HCT116 (cell line): ENCODE data around the gene MAP7D1. TPM values are rescaled to one million over a fixed set of nuclear protein-coding genes. Genes with fewer than 3 reads are reported as not detected.

Source experiments
- ATAC-seq: fragments of 200-7000 bp; cut with Tn5 transposase; 2 replicates; pipeline ENCODE4 v1.9.1; 2020; ENCODE audit warnings: mild to moderate bottlenecking, moderate library complexity
- BruUV-seq: library from RNA; stranded (reverse); fragments of 400-500 nt; replicated peaks from 2 replicates; lab custom pipeline; 2021; lab: Mats Ljungman, UMichigan
- CTCF ChIA-PET: fragments of 300-600 bp; sonication (Branson Sonifier 250); formaldehyde crosslinking; loops from one replicate; lab custom pipeline; 2021; ENCODE audit warnings: antibody characterized with exemption; lab: Charles Lee
- POLR2A ChIA-PET: fragments of 300-600, 350-600 bp; sonication (Branson Sonifier 250); formaldehyde crosslinking; loops from one replicate; lab custom pipeline; 2021; ENCODE audit warnings: antibody characterized with exemption; lab: Charles Lee
- RAD21 ChIA-PET, 2 experiments: fragments of 300-600 bp; sonication (Branson Sonifier 250); formaldehyde crosslinking; loops; one replicate each; lab custom pipeline; 2023; ENCODE audit warnings: low total read pairs in 2 of 2; ENCODE audit not compliant: uncharacterized antibody in 2 of 2, unreplicated experiment in 2 of 2, low non-redundant PET in 1 of 2; lab: Charles Lee
- DNase-seq: peaks from one replicate; pipeline ENCODE4 v3.0.0-alpha.2; 2010; ENCODE audit warnings: low read depth, low spot score
- H2AFZ ChIP-seq: fragments of 200-600 bp; shearing (Covaris generic), sonication (generic); 2 replicates; pipeline ENCODE4 v1.6.1; 2017; ENCODE audit warnings: low read depth, mixed run types, mixed read lengths, antibody characterized with exemption, low read length; ENCODE audit not compliant: poor library complexity, severe bottlenecking
- H3K27ac ChIP-seq: 2 replicates; pipeline ENCODE4 v1.5.1; 2012; ENCODE audit warnings: low read depth, low read length
- H3K27me3 ChIP-seq: fragments of 200-600 bp; sonication (generic); 2 replicates; pipeline ENCODE4 v1.6.1; 2016; ENCODE audit warnings: mixed run types, low read length, mixed read lengths; ENCODE audit not compliant: insufficient read depth
- H3K36me3 ChIP-seq, 2 experiments: fragments of 200-500 bp in 1 of 2; fragments of 200-600 bp in 1 of 2; sonication (Bioruptor generic) in 1 of 2; sonication (generic) in 1 of 2; 2 replicates each; pipeline versions ENCODE4 v1.5.1 to v1.6.1; 2014 to 2016; ENCODE audit warnings: low read length in 2 of 2, inconsistent platforms in 1 of 2, mixed read lengths in 1 of 2, mixed run types in 1 of 2; ENCODE audit not compliant: insufficient read depth in 2 of 2, control insufficient read depth in 1 of 2
- H3K4me1 ChIP-seq, 2 experiments: fragments of 200-600 bp in 1 of 2; sonication (generic) in 1 of 2; 2 replicates each; pipeline versions ENCODE4 v1.5.1 to v1.6.1; 2012 to 2017; ENCODE audit warnings: low read length in 2 of 2, inconsistent platforms in 1 of 2, mild to moderate bottlenecking in 1 of 2, mixed read lengths in 1 of 2, mixed run types in 1 of 2, moderate library complexity in 1 of 2; ENCODE audit not compliant: insufficient read depth in 2 of 2, control insufficient read depth in 1 of 2
- H3K4me2 ChIP-seq: fragments of 200-600 bp; sonication (generic); 2 replicates; pipeline ENCODE4 v1.6.1; 2017; ENCODE audit warnings: mixed run types, low read length, mixed read lengths
- H3K4me3 ChIP-seq, 2 experiments: fragments of 200-600 bp in 1 of 2; sonication (generic) in 1 of 2; replicated peaks in 1 of 2; 2 replicates each; pipeline ENCODE4 v1.5.1; 2011 to 2016; ENCODE audit warnings: low read length in 2 of 2, control low read depth in 1 of 2, low read depth in 1 of 2, mild to moderate bottlenecking in 1 of 2, mixed read lengths in 1 of 2, mixed run types in 1 of 2
- H3K79me2 ChIP-seq: fragments of 200-600 bp; sonication (generic); 2 replicates; pipeline ENCODE4 v1.6.1; 2017; ENCODE audit warnings: mild to moderate bottlenecking, mixed run types, low read length, moderate library complexity, mixed read lengths; ENCODE audit not compliant: insufficient read depth
- H3K9ac ChIP-seq: fragments of 200-600 bp; sonication (generic); 2 replicates; pipeline ENCODE4 v1.6.1; 2016; ENCODE audit warnings: low read length, mixed read lengths
- H3K9me2 ChIP-seq: fragments of 200-600 bp; sonication (generic), shearing (Covaris generic); 2 replicates; pipeline ENCODE4 v1.6.1; 2017; ENCODE audit warnings: mixed run types, mild to moderate bottlenecking, moderate library complexity; ENCODE audit not compliant: insufficient read depth
- H3K9me3 ChIP-seq, 2 experiments: fragments of 200-500 bp in 1 of 2; fragments of 200-600 bp in 1 of 2; sonication (Bioruptor generic) in 1 of 2; sonication (generic) in 1 of 2; 2 replicates each; pipeline ENCODE4 v1.6.1; 2014 to 2017; ENCODE audit warnings: low read length in 2 of 2, mixed read lengths in 2 of 2, inconsistent platforms in 1 of 2, low read depth in 1 of 2, mild to moderate bottlenecking in 1 of 2, mixed run types in 1 of 2, moderate library complexity in 1 of 2; ENCODE audit not compliant: control insufficient read depth in 1 of 2, insufficient read depth in 1 of 2
- H4K20me1 ChIP-seq: fragments of 200-600 bp; sonication (generic), shearing (Covaris generic); 2 replicates; pipeline ENCODE4 v1.6.1; 2017; ENCODE audit warnings: mixed run types, mild to moderate bottlenecking, moderate library complexity; ENCODE audit not compliant: insufficient read depth
- ELF1 ChIP-seq: IDR thresholded peaks from 2 replicates; pipeline ENCODE4 v1.6.1; 2012; ENCODE audit warnings: low read depth, borderline replicate concordance
- EZH2 ChIP-seq: fragments of 200-600 bp; sonication (generic); IDR thresholded peaks from 2 replicates; pipeline ENCODE4 v1.6.1; 2017; ENCODE audit warnings: antibody characterized with exemption, mixed run types
- MAX ChIP-seq: IDR thresholded peaks from 2 replicates; pipeline ENCODE4 v1.6.1; 2012
- POLR2AphosphoS5 ChIP-seq: IDR thresholded peaks from 2 replicates; pipeline ENCODE4 v1.6.1; 2011; ENCODE audit warnings: mild to moderate bottlenecking, low read depth, low read length, moderate library complexity
- SIN3A ChIP-seq: IDR thresholded peaks from 2 replicates; pipeline ENCODE4 v1.6.1; 2012; ENCODE audit warnings: low read depth
- SP1 ChIP-seq: IDR thresholded peaks from 2 replicates; pipeline ENCODE4 v1.6.1; 2012; ENCODE audit warnings: low read depth
- SRF ChIP-seq: IDR thresholded peaks from 2 replicates; pipeline ENCODE4 v1.6.1; 2012; ENCODE audit warnings: low read depth
- TCF7L2 ChIP-seq: IDR thresholded peaks from 2 replicates; pipeline ENCODE4 v1.7.0; 2011; ENCODE audit warnings: borderline replicate concordance, inconsistent platforms; ENCODE audit not compliant: insufficient read depth, insufficient read length; ENCODE audit errors: extremely low read depth
- YY1 ChIP-seq: IDR thresholded peaks from 2 replicates; pipeline ENCODE4 v1.6.1; 2011; ENCODE audit warnings: low read length, low read depth, moderate library complexity, mild to moderate bottlenecking; ENCODE audit not compliant: insufficient replicate concordance; ENCODE audit errors: extremely low read depth
- ZBTB33 ChIP-seq: IDR thresholded peaks from 2 replicates; pipeline ENCODE4 v1.6.1; 2011; ENCODE audit warnings: mild to moderate bottlenecking, low read length, moderate library complexity; ENCODE audit not compliant: insufficient replicate concordance; ENCODE audit errors: extremely low read depth
- ZFX ChIP-seq: fragments of 450-650 bp; IDR thresholded peaks from 2 replicates; pipeline ENCODE4 v1.6.1; 2017
- ZNF274 ChIP-seq: fragments of 200-500 bp; sonication (Bioruptor generic); IDR thresholded peaks from 2 replicates; pipeline ENCODE4 v1.6.1; 2014; ENCODE audit warnings: mild to moderate bottlenecking, low read depth, low read length, inconsistent platforms
- intact Hi-C: fragments of 100-400 bp; cut with micrococcal nuclease; formaldehyde crosslinking; loops from 2 replicates; pipeline ENCODE4 v1.10.0; 2022
- total RNA-seq: library from RNA; stranded (reverse); gene quantifications from one replicate; pipeline ENCODE4 v1.2.1, GENCODE V29; 2021; ENCODE audit not compliant: unreplicated experiment
- TF ChIP-seq, protein P1 (sequence below): IDR thresholded peaks from 2 replicates; pipeline ENCODE4 v1.6.1; 2012; ENCODE audit warnings: low read depth

Gene MAP7D1
- total RNA-seq, 1 experiment from 2014 or later: 71.8 TPM

DNA sequence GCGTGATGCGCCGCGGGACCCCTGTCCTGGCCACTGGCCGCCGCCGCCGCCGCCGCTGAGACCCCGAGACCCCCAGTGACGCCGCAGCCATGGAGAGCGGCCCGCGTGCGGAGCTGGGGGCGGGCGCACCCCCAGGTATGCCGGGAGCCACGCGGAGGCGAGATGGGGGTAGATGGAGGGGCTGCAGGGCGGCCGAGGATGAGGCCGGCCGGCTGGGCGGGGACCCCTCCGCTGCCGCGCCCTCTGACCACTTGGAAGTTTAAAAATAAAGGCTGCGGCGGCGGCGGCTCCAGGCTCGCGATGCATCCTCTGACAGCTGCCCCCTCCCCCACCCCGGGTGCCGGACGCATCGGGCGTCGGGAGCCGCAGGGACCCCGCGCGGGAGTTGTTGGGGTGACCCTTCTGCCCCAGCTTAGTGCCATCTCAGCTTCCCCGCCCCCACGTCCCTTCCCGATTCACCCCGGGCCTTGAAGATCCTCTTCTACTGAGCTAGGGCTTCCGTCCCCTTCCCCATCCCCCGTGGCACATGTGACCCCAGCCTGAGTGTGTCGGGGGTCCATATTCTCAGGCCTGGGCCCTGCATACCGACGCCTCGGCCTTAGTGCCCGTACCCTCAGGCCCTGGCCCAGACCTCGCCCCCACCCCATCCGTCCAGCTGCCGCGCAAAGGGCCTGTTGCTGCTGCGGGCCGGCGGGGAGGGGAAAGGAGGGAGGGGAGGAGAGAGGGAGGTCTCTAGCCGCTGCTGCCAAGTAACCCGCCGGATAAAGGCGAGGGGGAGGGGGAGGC lies 562 bp downstream of the MAP7D1 start:
- Histone ChIP-seq H3K79me2 (peaks cover 54% of the 10 kb centered on the region), H3K4me3 (peak overlapping the region; percentile 84 to 88), H3K36me3 (no peaks in the 10 kb centered on the region), H4K20me1 (no peaks in the 10 kb centered on the region), H3K9me2 (no peaks in the 10 kb centered on the region), H3K27ac (peak overlapping the region; percentile 97), H2AFZ (no peak overlapping the region), H3K9ac (peak overlapping the region; percentile 97), H3K9me3 (no peaks in the 10 kb centered on the region), H3K27me3 (no peaks in the 10 kb centered on the region), H3K4me1 (peaks cover 25 to 56% of the 10 kb centered on the region in 2 experiments), H3K4me2 (peak overlapping the region; percentile 94)
- ChIA-PET CTCF (interaction anchor here (2.1 kb wide), 1 partner anchor 129 kb away, joined by 5 read pairs; no protein-coding TSS in a partner anchor), POLR2A (interaction anchor here (0.8 kb wide), 1 partner anchor 10 kb away, joined by 3 read pairs; no protein-coding TSS in a partner anchor), RAD21 (interaction anchor here (0.6 to 0.7 kb wide), 2 partner anchors 34 to 144 kb away, joined by 4 to 5 read pairs; no protein-coding TSS in a partner anchor)
- intact Hi-C loops: loop anchor here (10.0 kb wide), 1 partner anchor 228 kb away; the partner anchor contains the start of gene STK40
- TF ChIP-seq ZBTB33: no peak
- TF ChIP-seq MAX: no peak
- no peak for TF ChIP-seq ZNF274
- no peak for TF ChIP-seq SRF
- TF ChIP-seq TCF7L2: peak; percentile 10
- TF ChIP-seq YY1: peak; percentile 7
- TF ChIP-seq ELF1: no peak
- TF ChIP-seq SIN3A: no peak
- TF ChIP-seq SP1: no peak
- no peak for TF ChIP-seq EZH2
- TF ChIP-seq POLR2AphosphoS5: 0 out of 2 replicates have a peak, but pooled peaks have one; percentile 25
- peak; percentile 70 for TF ChIP-seq ZFX
- TF ChIP-seq, protein P1, sequence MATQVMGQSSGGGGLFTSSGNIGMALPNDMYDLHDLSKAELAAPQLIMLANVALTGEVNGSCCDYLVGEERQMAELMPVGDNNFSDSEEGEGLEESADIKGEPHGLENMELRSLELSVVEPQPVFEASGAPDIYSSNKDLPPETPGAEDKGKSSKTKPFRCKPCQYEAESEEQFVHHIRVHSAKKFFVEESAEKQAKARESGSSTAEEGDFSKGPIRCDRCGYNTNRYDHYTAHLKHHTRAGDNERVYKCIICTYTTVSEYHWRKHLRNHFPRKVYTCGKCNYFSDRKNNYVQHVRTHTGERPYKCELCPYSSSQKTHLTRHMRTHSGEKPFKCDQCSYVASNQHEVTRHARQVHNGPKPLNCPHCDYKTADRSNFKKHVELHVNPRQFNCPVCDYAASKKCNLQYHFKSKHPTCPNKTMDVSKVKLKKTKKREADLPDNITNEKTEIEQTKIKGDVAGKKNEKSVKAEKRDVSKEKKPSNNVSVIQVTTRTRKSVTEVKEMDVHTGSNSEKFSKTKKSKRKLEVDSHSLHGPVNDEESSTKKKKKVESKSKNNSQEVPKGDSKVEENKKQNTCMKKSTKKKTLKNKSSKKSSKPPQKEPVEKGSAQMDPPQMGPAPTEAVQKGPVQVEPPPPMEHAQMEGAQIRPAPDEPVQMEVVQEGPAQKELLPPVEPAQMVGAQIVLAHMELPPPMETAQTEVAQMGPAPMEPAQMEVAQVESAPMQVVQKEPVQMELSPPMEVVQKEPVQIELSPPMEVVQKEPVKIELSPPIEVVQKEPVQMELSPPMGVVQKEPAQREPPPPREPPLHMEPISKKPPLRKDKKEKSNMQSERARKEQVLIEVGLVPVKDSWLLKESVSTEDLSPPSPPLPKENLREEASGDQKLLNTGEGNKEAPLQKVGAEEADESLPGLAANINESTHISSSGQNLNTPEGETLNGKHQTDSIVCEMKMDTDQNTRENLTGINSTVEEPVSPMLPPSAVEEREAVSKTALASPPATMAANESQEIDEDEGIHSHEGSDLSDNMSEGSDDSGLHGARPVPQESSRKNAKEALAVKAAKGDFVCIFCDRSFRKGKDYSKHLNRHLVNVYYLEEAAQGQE: no peak
- no TSS peak for BruUV-seq
- ATAC-seq: peak; percentile 43
- no peak for DNase-seq
